SJCRH30 (cell line): ENCODE measurements around the gene PNMA1. TPM values are rescaled to one million over a fixed set of nuclear protein-coding genes. Genes with fewer than 3 reads are reported as not detected.

Source experiments
- DNase-seq, 2 experiments: peaks; one replicate each; pipeline ENCODE4 v3.0.0-alpha.2; 2015 to 2020
- H3K27ac ChIP-seq: fragments of 250-450 bp; sonication (Bioruptor Pico); 2 replicates; pipeline ENCODE4 v1.5.1; 2020; ENCODE audit warnings: mild to moderate bottlenecking, moderate library complexity
- H3K27me3 ChIP-seq: fragments of 250-450 bp; sonication (Bioruptor Pico); 2 replicates; pipeline ENCODE4 v1.5.1; 2020; ENCODE audit warnings: mild to moderate bottlenecking, moderate library complexity
- H3K36me3 ChIP-seq: fragments of 250-450 bp; sonication (Bioruptor Pico); 2 replicates; pipeline ENCODE4 v1.5.1; 2020; ENCODE audit warnings: mild to moderate bottlenecking, moderate library complexity
- H3K4me1 ChIP-seq: fragments of 250-450 bp; sonication (Bioruptor Pico); 2 replicates; pipeline ENCODE4 v1.5.1; 2020; ENCODE audit warnings: mild to moderate bottlenecking, moderate library complexity
- H3K4me3 ChIP-seq: fragments of 250-450 bp; sonication (Bioruptor Pico); 2 replicates; pipeline ENCODE4 v1.5.1; 2020; ENCODE audit warnings: mild to moderate bottlenecking, moderate library complexity
- H3K9me3 ChIP-seq: fragments of 250-450 bp; sonication (Bioruptor Pico); replicated peaks from 2 replicates; pipeline ENCODE4 v1.5.1; 2020; ENCODE audit warnings: mild to moderate bottlenecking, moderate library complexity
- total RNA-seq: library from RNA; depleted of rRNA; stranded (reverse); fragments of >200 nt; shearing (Covaris generic); gene quantifications from 2 replicates; pipeline ENCODE4 v1.2.3, GENCODE V29; 2014; rRNA removed

Gene PNMA1
- total RNA-seq: 11.0 and 11.3 TPM in 2 replicates

- Histone ChIP-seq H3K27me3 (no peaks in the 10 kb centered on the region), H3K27ac (peak within 1 kb of the TSS; percentile 55), H3K9me3 (no peaks in the 10 kb centered on the region), H3K36me3 (peaks cover 20% of the 10 kb centered on the region), H3K4me1 (peaks cover 14% of the 10 kb centered on the region), H3K4me3 (peak within 1 kb of the TSS; percentile 72)
- peak; percentile 87 to 89 for DNase-seq
These were observed at the start of gene PNMA1 for GRCh38 chr14:73713803-73714655. PNMA1 (minus strand) TSS chr14:73714384; CDS start chr14:73713639, 745 bp downstream.

GRCh38 chr14:73763396-73763795 lies 49.2 kb upstream of the PNMA1 start:
- Histone ChIP-seq H3K27ac (peak overlapping the region; percentile 74), H3K36me3 (no peaks in the 10 kb centered on the region), H3K4me3 (no peak overlapping the region), H3K9me3 (no peaks in the 10 kb centered on the region), H3K4me1 (peaks cover 54% of the 10 kb centered on the region), H3K27me3 (no peaks in the 10 kb centered on the region)
- no peak for DNase-seq

GRCh38 chr14:73762375-73762822 lies 48.2 kb upstream of the PNMA1 start:
- no peak for DNase-seq
- no peaks in the 10 kb centered on the region for H3K9me3 ChIP-seq
- H3K4me3 ChIP-seq: no peak overlapping the region
- H3K4me1 ChIP-seq: peaks cover 54% of the 10 kb centered on the region
- H3K27ac ChIP-seq: no peak overlapping the region
- peaks cover 3% of the 10 kb centered on the region; the same call in 1 of the 2 replicates for H3K36me3 ChIP-seq
- no peaks in the 10 kb centered on the region for H3K27me3 ChIP-seq

- DNase-seq: no peak
- Histone ChIP-seq H3K36me3 (peaks cover 3% of the 10 kb centered on the region; the same call in 1 of the 2 replicates), H3K9me3 (no peaks in the 10 kb centered on the region), H3K4me3 (no peak overlapping the region), H3K27ac (no peak overlapping the region), H3K4me1 (peaks cover 54% of the 10 kb centered on the region), H3K27me3 (no peaks in the 10 kb centered on the region)
These were observed 47.6 kb upstream of the PNMA1 start for GRCh38 chr14:73761618-73762355.

- DNase-seq: no peak
- no peaks in the 10 kb centered on the region for H3K27me3 ChIP-seq
- H3K4me3 ChIP-seq: peak overlapping the region; percentile 83
- peaks cover 54% of the 10 kb centered on the region for H3K4me1 ChIP-seq
- H3K36me3 ChIP-seq: peaks cover 3% of the 10 kb centered on the region; the same call in 1 of the 2 replicates
- no peaks in the 10 kb centered on the region for H3K9me3 ChIP-seq
- H3K27ac ChIP-seq: peak overlapping the region; percentile 66
These were observed 46.7 kb upstream of the PNMA1 start for GRCh38 chr14:73760598-73761586.

GRCh38 chr14:73759714-73760597 lies 45.8 kb upstream of the PNMA1 start:
- peak overlapping the region; percentile 83 for H3K4me3 ChIP-seq
- H3K27me3 ChIP-seq: no peaks in the 10 kb centered on the region
- peak overlapping the region; percentile 66 for H3K27ac ChIP-seq
- DNase-seq: peak; percentile 95 to 96
- H3K36me3 ChIP-seq: peaks cover 3% of the 10 kb centered on the region; the same call in 1 of the 2 replicates
- H3K9me3 ChIP-seq: no peaks in the 10 kb centered on the region
- H3K4me1 ChIP-seq: peaks cover 54% of the 10 kb centered on the region

- peak overlapping the region; percentile 83 for H3K4me3 ChIP-seq
- no peaks in the 10 kb centered on the region for H3K9me3 ChIP-seq
- DNase-seq: peak; percentile 44
- H3K36me3 ChIP-seq: peaks cover 3% of the 10 kb centered on the region; the same call in 1 of the 2 replicates
- H3K4me1 ChIP-seq: peaks cover 58% of the 10 kb centered on the region
- peak overlapping the region; percentile 66; the same call in 1 of the 2 replicates for H3K27ac ChIP-seq
- no peaks in the 10 kb centered on the region for H3K27me3 ChIP-seq
These were observed 45.1 kb upstream of the PNMA1 start for GRCh38 chr14:73759183-73759713.

- H3K4me1 ChIP-seq: peaks cover 58% of the 10 kb centered on the region
- no peaks in the 10 kb centered on the region for H3K27me3 ChIP-seq
- H3K36me3 ChIP-seq: peaks cover 3% of the 10 kb centered on the region; the same call in 1 of the 2 replicates
- H3K27ac ChIP-seq: peak overlapping the region; percentile 32; the same call in 1 of the 2 replicates
- H3K9me3 ChIP-seq: no peaks in the 10 kb centered on the region
- peak overlapping the region; percentile 83 for H3K4me3 ChIP-seq
- peak; percentile 76 to 80 for DNase-seq
These were observed 44.4 kb upstream of the PNMA1 start for GRCh38 chr14:73758392-73759182.

GRCh38 chr14:73757876-73758391 lies 43.8 kb upstream of the PNMA1 start:
- no peaks in the 10 kb centered on the region for H3K9me3 ChIP-seq
- H3K4me3 ChIP-seq: peak overlapping the region; percentile 83
- DNase-seq: no peak
- H3K36me3 ChIP-seq: peaks cover 3% of the 10 kb centered on the region; the same call in 1 of the 2 replicates
- no peaks in the 10 kb centered on the region for H3K27me3 ChIP-seq
- peak overlapping the region; percentile 32; the same call in 1 of the 2 replicates for H3K27ac ChIP-seq
- peaks cover 58% of the 10 kb centered on the region for H3K4me1 ChIP-seq

- Histone ChIP-seq H3K9me3 (no peaks in the 10 kb centered on the region), H3K27me3 (no peaks in the 10 kb centered on the region), H3K4me3 (no peak overlapping the region), H3K4me1 (peaks cover 57% of the 10 kb centered on the region), H3K27ac (no peak overlapping the region), H3K36me3 (peaks cover 3% of the 10 kb centered on the region; the same call in 1 of the 2 replicates)
- no peak for DNase-seq
These were observed 43.2 kb upstream of the PNMA1 start for GRCh38 chr14:73757381-73757780.

- peaks cover 61% of the 10 kb centered on the region for H3K4me1 ChIP-seq
- peak in 1 of 2 experiments; percentile 44 for DNase-seq
- H3K4me3 ChIP-seq: no peak overlapping the region
- H3K27ac ChIP-seq: peak overlapping the region; percentile 16; the same call in 1 of the 2 replicates
- H3K36me3 ChIP-seq: peaks cover 10% of the 10 kb centered on the region
- no peaks in the 10 kb centered on the region for H3K27me3 ChIP-seq
- no peaks in the 10 kb centered on the region for H3K9me3 ChIP-seq
These were observed 41.3 kb upstream of the PNMA1 start for GRCh38 chr14:73755434-73756014.

GRCh38 chr14:73754911-73755360 lies 40.8 kb upstream of the PNMA1 start:
- H3K27ac ChIP-seq: peak overlapping the region; percentile 16; the same call in 1 of the 2 replicates
- DNase-seq: peak; percentile 38 to 57

More at GRCh38 chr14:73754911-73755360, 40.8 kb upstream of the PNMA1 start:
- Histone ChIP-seq H3K4me3 (no peak overlapping the region), H3K4me1 (peaks cover 67% of the 10 kb centered on the region), H3K36me3 (peaks cover 13% of the 10 kb centered on the region), H3K9me3 (no peaks in the 10 kb centered on the region), H3K27me3 (no peaks in the 10 kb centered on the region)
